GM18517 (cell line): Measurements from ENCODE around the gene CYP4V2.

Experiments used
- ATAC-seq: cut with Tn5 transposase; IDR thresholded peaks from one replicate; pipeline ENCODE4 v1.9.1; 2021; ENCODE audit warnings: mild to moderate bottlenecking, moderate library complexity; ENCODE audit not compliant: unreplicated experiment

The CYP4V2 gene

DNA sequence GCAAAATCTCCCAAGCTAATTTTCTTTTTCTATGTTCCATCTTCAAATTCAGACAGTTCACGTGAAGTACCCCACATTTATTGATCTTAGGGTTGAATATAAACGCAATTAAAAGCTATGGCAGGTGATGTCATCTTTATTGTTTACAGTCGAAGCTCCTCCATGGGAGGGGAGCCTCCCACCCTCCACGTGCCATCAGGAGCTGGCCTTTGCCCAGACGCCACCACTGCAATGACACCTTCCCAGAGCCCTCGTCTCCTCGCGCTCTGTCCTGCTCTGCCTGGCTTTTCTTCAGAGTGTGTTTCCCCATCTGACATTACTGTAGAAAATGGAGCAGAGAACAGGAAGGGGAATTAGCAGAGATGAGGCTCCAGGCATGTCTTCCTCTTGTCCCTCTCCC, 18.8 kb upstream of the CYP4V2 start:
- ATAC-seq, result no peak

GRCh38 chr4:186188107-186188506, 3.3 kb upstream of the CYP4V2 start:
- ATAC-seq, result no peak

DNA sequence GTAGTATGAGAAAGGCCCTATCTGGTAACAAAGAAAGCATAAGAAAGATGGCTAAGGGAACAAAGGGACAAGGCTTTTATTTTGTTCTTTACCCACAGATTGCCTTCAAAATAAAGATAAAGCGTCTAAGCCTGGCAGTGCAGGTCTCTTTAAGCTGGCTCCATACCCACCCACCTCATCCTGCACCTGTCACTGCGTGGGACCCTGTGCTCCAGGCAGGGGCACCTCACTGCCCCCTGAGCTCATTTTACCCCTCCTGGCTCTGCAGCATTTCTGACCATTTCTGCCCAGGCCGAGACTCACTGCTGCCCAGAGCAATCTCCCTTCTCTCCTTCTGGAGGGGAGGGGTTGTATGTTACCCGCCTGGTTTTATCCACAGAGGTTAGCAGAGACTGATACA, 1.7 kb upstream of the CYP4V2 start:
- ATAC-seq, result no peak

DNA sequence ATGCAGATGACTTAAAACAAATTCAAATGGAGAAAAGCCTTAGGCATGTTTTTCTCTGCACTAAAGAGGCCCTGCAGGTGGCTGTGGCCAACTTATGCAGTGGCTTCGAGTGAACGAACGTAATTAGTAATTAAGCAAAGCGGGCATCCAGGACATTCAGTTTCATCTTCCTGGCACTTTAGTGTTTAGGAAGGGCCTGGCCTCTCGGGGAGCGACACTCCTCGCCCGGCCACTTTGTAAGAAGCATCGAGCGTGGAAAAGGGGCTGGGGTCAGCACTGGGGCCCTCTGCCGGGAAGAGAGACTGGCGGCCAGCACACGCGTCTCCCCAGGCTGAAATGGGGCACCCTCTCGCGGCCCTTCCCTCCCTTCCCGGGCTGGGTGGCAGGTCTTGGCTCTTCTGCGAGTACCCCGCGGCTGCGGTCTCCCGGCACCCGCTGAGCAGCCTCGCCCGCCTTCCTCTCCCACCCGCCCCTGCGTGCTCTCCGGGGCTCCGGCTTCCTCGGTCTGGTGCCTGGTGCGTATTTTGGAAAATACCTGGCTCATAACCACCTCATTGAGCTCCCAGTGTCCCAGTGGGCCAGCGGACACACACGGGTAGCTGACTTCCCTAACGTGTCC, 677 bp upstream of the CYP4V2 start:
- peak; percentile 31 for ATAC-seq

DNA sequence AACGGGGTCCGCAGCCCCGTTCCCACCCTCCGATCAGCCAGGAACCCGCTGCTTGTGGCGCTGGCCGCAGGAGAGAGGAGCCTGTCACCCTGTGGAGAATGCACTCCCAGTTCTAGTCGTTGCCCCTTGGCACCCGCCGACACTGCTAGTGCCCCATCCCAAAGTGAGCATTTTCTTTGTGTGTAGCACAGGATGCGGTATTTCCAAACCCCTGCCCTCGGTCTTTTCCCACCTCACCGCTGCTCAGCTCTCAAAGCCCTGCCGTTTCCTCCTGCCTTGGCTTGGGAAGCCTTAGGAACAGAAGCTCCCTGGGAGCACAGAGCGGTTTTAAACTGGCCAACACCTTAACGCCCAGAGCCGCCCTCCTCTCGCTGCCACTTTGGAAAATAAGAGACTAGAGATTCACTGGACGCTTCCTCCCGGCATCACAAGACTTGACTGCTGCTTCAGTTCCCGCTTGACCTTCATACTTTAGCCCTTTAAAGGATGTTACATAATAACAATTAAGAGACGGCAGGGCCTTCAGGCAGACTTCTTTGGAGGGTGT, 772 bp downstream of the CYP4V2 start:
- ATAC-seq, result no peak

GRCh38 chr4:186193851-186194250, 2.5 kb downstream of the CYP4V2 start:
- no peak for ATAC-seq

- no peak for ATAC-seq
These were observed 4.7 kb downstream of the CYP4V2 start for GRCh38 chr4:186196063-186196462.

- ATAC-seq, result no peak
These were observed 9.1 kb downstream of the CYP4V2 start for GRCh38 chr4:186200516-186200915.

GRCh38 chr4:186201010-186201409, 9.6 kb downstream of the CYP4V2 start:
- no peak for ATAC-seq

- peak; percentile 85 for ATAC-seq
These were observed 10.3 kb downstream of the CYP4V2 start for GRCh38 chr4:186201535-186202230.

DNA sequence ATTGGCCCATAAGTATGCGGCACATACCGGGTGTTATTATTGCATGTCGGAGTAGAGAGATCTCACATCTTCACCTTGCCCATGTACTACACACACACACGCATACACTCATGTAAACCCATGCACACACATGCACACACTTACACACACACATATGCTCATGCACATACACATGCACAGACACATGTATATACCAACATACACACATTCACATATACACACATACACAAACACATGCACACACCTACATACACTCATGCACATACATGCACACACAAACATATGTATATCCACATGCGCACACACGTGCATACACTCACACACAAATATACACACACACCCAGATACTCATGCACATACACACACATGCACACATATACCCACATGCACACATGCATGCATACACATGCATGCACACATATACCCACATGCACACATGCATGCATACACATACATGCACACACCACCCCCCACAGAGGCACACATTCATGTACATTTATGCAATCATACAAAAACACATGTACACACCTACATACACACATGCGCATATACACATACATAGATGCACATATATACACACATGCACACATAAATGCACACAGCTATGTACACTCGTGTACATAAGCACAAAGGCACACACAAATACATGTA, 11.2 kb downstream of the CYP4V2 start:
- ATAC-seq, result no peak

DNA sequence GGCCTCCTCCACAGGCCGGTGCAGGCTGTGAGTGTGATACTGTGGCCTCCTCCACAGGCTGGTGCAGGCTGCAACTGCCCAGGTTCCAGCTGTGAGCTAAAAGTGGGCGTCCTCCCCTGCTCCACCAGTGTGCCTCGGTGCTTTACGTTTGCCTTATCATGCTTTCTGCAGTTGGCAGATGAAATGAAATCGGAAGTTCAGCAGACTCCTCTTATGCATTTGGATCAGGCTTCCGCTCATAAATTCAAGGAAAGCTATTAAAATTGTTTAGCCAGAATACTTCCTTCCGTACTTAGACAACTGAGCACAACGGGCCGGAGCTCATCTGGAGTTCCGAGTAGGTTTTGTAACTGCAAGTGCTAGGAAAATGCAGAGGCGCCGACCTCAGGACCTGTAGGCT, 12.0 kb downstream of the CYP4V2 start:
- ATAC-seq, result no peak

DNA sequence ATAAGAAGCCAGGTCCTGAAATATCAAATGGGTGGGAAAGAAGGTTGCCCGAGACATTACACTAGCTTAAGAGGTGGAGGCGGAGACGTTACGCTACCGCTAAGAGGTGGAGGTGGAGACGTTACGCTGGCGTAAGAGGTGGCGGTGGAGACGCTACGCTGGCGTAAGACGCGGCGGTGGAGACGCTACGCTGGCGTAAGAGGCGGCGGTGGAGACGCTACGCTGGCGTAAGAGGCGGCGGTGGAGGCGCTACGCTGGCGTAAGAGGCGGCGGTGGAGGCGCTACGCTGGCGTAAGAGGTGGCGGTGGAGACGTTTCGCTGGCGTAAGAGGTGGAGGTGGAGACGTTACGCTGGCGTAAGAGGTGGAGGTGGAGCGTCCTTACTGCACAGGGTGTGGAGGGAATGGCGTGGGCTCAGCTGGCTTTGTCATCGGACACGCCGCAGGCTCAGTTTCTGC, 12.8 kb downstream of the CYP4V2 start:
- peak; percentile 63 for ATAC-seq

- ATAC-seq, result no peak
These were observed 13.3 kb downstream of the CYP4V2 start for GRCh38 chr4:186204686-186205085.

DNA sequence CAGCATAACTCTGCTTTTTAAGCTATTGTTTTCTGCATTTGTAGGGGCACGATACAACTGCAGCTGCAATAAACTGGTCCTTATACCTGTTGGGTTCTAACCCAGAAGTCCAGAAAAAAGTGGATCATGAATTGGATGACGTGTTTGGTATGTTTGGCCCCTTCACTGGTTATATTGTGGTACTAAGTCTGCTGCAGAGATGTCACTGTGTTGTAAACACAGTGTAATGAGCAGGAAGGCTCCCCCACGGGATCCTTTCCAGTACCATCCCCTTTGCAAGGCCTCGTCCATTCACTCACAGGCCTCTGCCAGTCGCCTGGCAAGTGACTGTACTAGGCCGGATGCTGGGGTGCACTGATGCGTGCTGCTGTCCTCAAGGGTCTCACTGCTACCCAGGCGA, 13.8 kb downstream of the CYP4V2 start:
- no peak for ATAC-seq

DNA sequence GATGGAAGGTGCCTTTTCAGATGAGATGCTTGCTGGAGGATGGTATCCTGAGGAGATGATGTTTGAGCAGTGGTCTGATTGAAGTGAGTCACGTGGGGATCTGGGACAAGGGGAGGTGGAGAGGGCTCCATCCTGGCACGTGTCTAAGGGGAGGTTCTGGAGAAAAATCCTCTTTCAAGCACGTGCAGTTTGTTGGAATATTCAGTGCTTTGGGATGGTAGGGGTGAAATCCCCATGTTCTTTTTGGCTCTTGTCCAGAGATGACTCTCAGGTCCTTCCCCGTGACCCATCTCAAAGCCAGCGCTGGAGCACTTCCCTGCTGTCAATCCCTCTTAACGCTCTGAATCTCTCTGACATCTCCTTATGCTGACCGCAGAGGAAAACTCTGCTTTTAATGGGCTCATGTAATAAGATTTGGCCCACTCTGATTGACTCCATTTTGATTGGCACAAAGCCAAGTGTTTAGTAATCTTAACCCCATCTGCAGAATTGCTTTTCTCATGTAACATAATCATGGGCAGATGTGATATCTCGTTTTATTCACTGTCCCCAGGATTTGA, 25.2 kb downstream of the CYP4V2 start:
- ATAC-seq, result no peak

DNA sequence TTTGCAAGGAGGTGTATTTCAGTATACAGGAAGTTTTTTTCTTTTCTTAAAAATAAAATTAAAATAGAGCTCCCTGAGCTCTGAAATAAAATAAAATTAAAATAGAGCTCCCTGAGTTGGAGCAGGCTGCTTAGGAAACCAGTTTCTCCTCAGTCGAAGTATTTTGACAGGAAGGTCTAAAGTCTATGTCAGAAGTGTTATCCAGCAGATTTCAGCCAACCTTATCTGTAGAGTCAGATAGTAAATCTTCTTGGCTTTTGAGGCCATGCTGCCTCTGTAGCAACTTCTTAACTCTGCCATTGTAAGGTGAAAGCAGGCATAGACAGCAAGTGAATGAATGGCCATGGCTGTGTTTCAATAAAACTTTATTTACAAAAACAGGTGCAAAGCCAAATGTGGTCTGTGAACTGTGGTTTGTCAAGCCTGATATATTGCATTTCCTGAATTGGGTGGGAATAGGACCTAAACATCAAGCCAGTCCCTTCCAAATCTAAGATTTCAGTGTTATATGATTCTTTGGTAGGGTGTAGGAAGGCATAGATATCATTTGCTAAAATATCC, 26.4 kb downstream of the CYP4V2 start:
- no peak for ATAC-seq

- no peak for ATAC-seq
These were observed 30.3 kb downstream of the CYP4V2 start for GRCh38 chr4:186221624-186222023.

- ATAC-seq, result no peak
These were observed 34.5 kb downstream of the CYP4V2 start for GRCh38 chr4:186225848-186226247.

- no peak for ATAC-seq
These were observed 35.3 kb downstream of the CYP4V2 start for GRCh38 chr4:186226521-186227189.

GRCh38 chr4:186227221-186227620, 35.9 kb downstream of the CYP4V2 start, which contains the start of gene KLKB1:
Gene KLKB1, plus strand, starts transcription at chr4:186227507. Its CDS starts 689 bp downstream, at chr4:186228196.
- ATAC-seq, result no peak
